HepG2 (cell line): ENCODE results near the gene HOXA11.

Experiments used
- CTCF ChIP-seq: sonication (generic); formaldehyde crosslinking; IDR thresholded peaks from 2 replicates; pipeline ENCODE4 v1.5.0; 2020; ENCODE audit warnings: mild to moderate bottlenecking, missing genetic modification reagents, moderate library complexity
- EZH2 ChIP-seq: conservative IDR thresholded peaks from 2 replicates; pipeline ENCODE4 v1.6.1; 2012; ENCODE audit warnings: mild to moderate bottlenecking, low read depth, low read length, moderate library complexity
- FOXK2 ChIP-seq: fragments of 450-650 bp; IDR thresholded peaks from 2 replicates; pipeline ENCODE4 v1.6.1; 2016
- GABPA ChIP-seq, 2 experiments: IDR thresholded peaks; 2 replicates each; pipeline ENCODE4 v1.6.1; 2011 to 2016; ENCODE audit warnings: low read depth in 2 of 2, low read length in 1 of 2, missing biosample characterization in 1 of 2, missing genetic modification characterization in 1 of 2
- HNRNPUL1 ChIP-seq: fragments of 200-400 bp; formaldehyde crosslinking; IDR thresholded peaks from 2 replicates; pipeline ENCODE4 v1.6.1; 2017; ENCODE audit warnings: low read depth, mild to moderate bottlenecking, low read length, moderate library complexity
- MLXIP ChIP-seq: sonication (generic); formaldehyde crosslinking; IDR thresholded peaks from 2 replicates; pipeline ENCODE4 v1.9.0; 2021; ENCODE audit warnings: missing genetic modification reagents, borderline replicate concordance
- PAF1 ChIP-seq: IDR thresholded peaks from 2 replicates; pipeline ENCODE4 v1.6.1; 2016; ENCODE audit warnings: missing genetic modification reagents, missing compliant biosample characterization
- PBX3 ChIP-seq: sonication (generic); formaldehyde crosslinking; IDR thresholded peaks from 2 replicates; pipeline ENCODE4 v1.8.1; 2023; ENCODE audit warnings: missing genetic modification reagents, inconsistent platforms, borderline replicate concordance
- TFE3 ChIP-seq: IDR thresholded peaks from 2 replicates; pipeline ENCODE4 v1.6.1; 2016
- ZFP41 ChIP-seq: sonication (generic); formaldehyde crosslinking; IDR thresholded peaks from 2 replicates; pipeline ENCODE4 v1.4.0; 2020; ENCODE audit warnings: mild to moderate bottlenecking, missing genetic modification reagents, borderline replicate concordance
- ZKSCAN8 ChIP-seq: IDR thresholded peaks from 2 replicates; pipeline ENCODE4 v1.6.1; 2016; ENCODE audit warnings: borderline replicate concordance, missing genetic modification reagents, missing compliant biosample characterization
- ZNF354B ChIP-seq: sonication (generic); formaldehyde crosslinking; IDR thresholded peaks from 2 replicates; pipeline ENCODE4 v1.8.0; 2022; ENCODE audit warnings: mild to moderate bottlenecking, missing genetic modification reagents

GRCh38 chr7:27156916-27157701 is 27.9 kb downstream of the HOXA11 start:
- no peak for TF ChIP-seq GABPA (IDR thresholded peaks at IDR 0.05; ENCODE audit: low read depth, low read length)
- no peak for TF ChIP-seq GABPA (CRISPR knock-in tag; IDR thresholded peaks at IDR 0.05; ENCODE audit: low read depth)
- TF ChIP-seq ZNF354B: no peak
- TF ChIP-seq FOXK2: no peak
- TF ChIP-seq PAF1 (CRISPR knock-in tag): no peak
- TF ChIP-seq EZH2: no peak
- TF ChIP-seq MLXIP: no peak
- no peak for TF ChIP-seq HNRNPUL1
- TF ChIP-seq CTCF (CRISPR knock-in tag): no peak
- TF ChIP-seq TFE3 (CRISPR knock-in tag): no peak
- TF ChIP-seq ZKSCAN8 (CRISPR knock-in tag): no peak
- TF ChIP-seq ZFP41 (CRISPR knock-in tag): no peak
- no peak for TF ChIP-seq PBX3 (CRISPR knock-in tag)
